Measurements from ENCODE around the gene CCDC150. TPM values are rescaled to one million over a fixed set of nuclear protein-coding genes. Genes with fewer than 3 reads are reported as not detected.

The CCDC150 gene
- total RNA-seq, 1 experiment from 2014 or later, result 13.1 TPM

GRCh38 chr2:196677404-196677803 is 37.9 kb downstream of the CCDC150 start:
- Histone ChIP-seq H3K9me3 (ENCODE audit: low read length) (no peaks in the 10 kb centered on the region), H3K4me3 (ENCODE audit: low read length) (no peak overlapping the region), H3K27me3 (ENCODE audit: low read length) (no peaks in the 10 kb centered on the region), H3K27ac (ENCODE audit: low read length) (no peak overlapping the region), H4K20me1 (ENCODE audit: low read length) (no peaks in the 10 kb centered on the region), H3K9me2 (replicated peaks; ENCODE audit: low read length) (no peaks in the 10 kb centered on the region), H3K79me2 (ENCODE audit: low read length) (no peaks in the 10 kb centered on the region), H3K4me1 (ENCODE audit: insufficient read depth, low read length) (no peaks in the 10 kb centered on the region), H3K36me3 (ENCODE audit: low read depth, low read length) (peaks cover 2% of the 10 kb centered on the region; the same call in 1 of the 2 replicates), H2AFZ (ENCODE audit: low read length) (no peak overlapping the region), H3F3A (ENCODE audit: low read length, unreplicated experiment) (no peaks in the 10 kb centered on the region), H3K4me2 (ENCODE audit: low read length) (no peak overlapping the region), H3K9ac (ENCODE audit: low read length) (no peak overlapping the region)
- DNase-seq (peak; percentile 52), ATAC-seq (peak; percentile 100)
- ChIA-PET CTCF (no interaction called here), POLR2A (ENCODE audit: unreplicated experiment) (interaction anchor here (0.6 kb wide), 1 partner anchor 524 kb away, joined by 4 read pairs; no protein-coding TSS in a partner anchor)
- intact Hi-C loops (cut with micrococcal nuclease), result no loop called here
- no peak for TF ChIP-seq EZH2 (IDR thresholded peaks at IDR 0.05; ENCODE audit: low read length, unreplicated experiment)
- TF ChIP-seq CTCF (conservative IDR thresholded peaks at IDR 0.05; ENCODE audit: low read depth, low read length), result no peak
- TF ChIP-seq EZH2phosphoT487 (IDR thresholded peaks at IDR 0.05; ENCODE audit: borderline replicate concordance, low read length), result no peak
- no TSS peak for BruUV-seq (replicated peaks)

- no peaks in the 10 kb centered on the region for H3K9me2 ChIP-seq (replicated peaks; ENCODE audit: low read length)
- H3K27ac ChIP-seq (ENCODE audit: low read length), result no peak overlapping the region
- POLR2A ChIA-PET (ENCODE audit: unreplicated experiment), result no interaction called here
- H2AFZ ChIP-seq (ENCODE audit: low read length), result no peak overlapping the region
- TF ChIP-seq CTCF (conservative IDR thresholded peaks at IDR 0.05; ENCODE audit: low read depth, low read length) (no peak), EZH2phosphoT487 (IDR thresholded peaks at IDR 0.05; ENCODE audit: borderline replicate concordance, low read length) (no peak), EZH2 (IDR thresholded peaks at IDR 0.05; ENCODE audit: low read length, unreplicated experiment) (no peak)
- no TSS peak for BruUV-seq (replicated peaks)
- no peak overlapping the region for H3K4me2 ChIP-seq (ENCODE audit: low read length)
- DNase-seq (no peak), ATAC-seq (no peak)
- no peaks in the 10 kb centered on the region for H3K79me2 ChIP-seq (ENCODE audit: low read length)
- no peak overlapping the region for H3K4me3 ChIP-seq (ENCODE audit: low read length)
- no peaks in the 10 kb centered on the region for H4K20me1 ChIP-seq (ENCODE audit: low read length)
- CTCF ChIA-PET, result no interaction called here
- no peaks in the 10 kb centered on the region for H3F3A ChIP-seq (ENCODE audit: low read length, unreplicated experiment)
- peaks cover 2% of the 10 kb centered on the region; the same call in 1 of the 2 replicates for H3K36me3 ChIP-seq (ENCODE audit: low read depth, low read length)
- no peaks in the 10 kb centered on the region for H3K27me3 ChIP-seq (ENCODE audit: low read length)
- H3K9ac ChIP-seq (ENCODE audit: low read length), result no peak overlapping the region
- no peaks in the 10 kb centered on the region for H3K4me1 ChIP-seq (ENCODE audit: insufficient read depth, low read length)
- no peaks in the 10 kb centered on the region for H3K9me3 ChIP-seq (ENCODE audit: low read length)
- intact Hi-C loops (cut with micrococcal nuclease), result no loop called here
Measured at GRCh38 chr2:196679368-196679767, 39.9 kb downstream of the CCDC150 start.

- no TSS peak for BruUV-seq (replicated peaks)
- Histone ChIP-seq H3K36me3 (ENCODE audit: low read depth, low read length) (peaks cover 8% of the 10 kb centered on the region; the same call in 1 of the 2 replicates), H3K27ac (ENCODE audit: low read length) (no peak overlapping the region), H3K9me3 (ENCODE audit: low read length) (0 out of 2 replicates have a peak, but pooled peaks cover 4% of the 10 kb centered on the region), H3K79me2 (ENCODE audit: low read length) (no peaks in the 10 kb centered on the region), H2AFZ (ENCODE audit: low read length) (no peak overlapping the region), H3F3A (ENCODE audit: low read length, unreplicated experiment) (no peaks in the 10 kb centered on the region), H3K9ac (ENCODE audit: low read length) (no peak overlapping the region), H4K20me1 (ENCODE audit: low read length) (no peaks in the 10 kb centered on the region), H3K4me1 (ENCODE audit: insufficient read depth, low read length) (no peaks in the 10 kb centered on the region), H3K9me2 (replicated peaks; ENCODE audit: low read length) (no peaks in the 10 kb centered on the region), H3K27me3 (ENCODE audit: low read length) (no peaks in the 10 kb centered on the region), H3K4me2 (ENCODE audit: low read length) (no peak overlapping the region), H3K4me3 (ENCODE audit: low read length) (no peak overlapping the region)
- intact Hi-C loops (cut with micrococcal nuclease), result no loop called here
- ATAC-seq, result no peak
- TF ChIP-seq EZH2 (IDR thresholded peaks at IDR 0.05; ENCODE audit: low read length, unreplicated experiment) (no peak), EZH2phosphoT487 (IDR thresholded peaks at IDR 0.05; ENCODE audit: borderline replicate concordance, low read length) (no peak), CTCF (conservative IDR thresholded peaks at IDR 0.05; ENCODE audit: low read depth, low read length) (no peak)
- ChIA-PET POLR2A (ENCODE audit: unreplicated experiment) (no interaction called here), CTCF (no interaction called here)
- no peak for DNase-seq
Measured at GRCh38 chr2:196681510-196681909, 42.0 kb downstream of the CCDC150 start.
